MV-4-11 (cell line): ENCODE data around the gene TLE2.
A peak's percentile ranks its signal among the peaks of the same experiment; 100 is the strongest.
"Not testable (repeated sequence)": the region's sequence is repeated elsewhere in the genome, so short reads cannot be mapped to it uniquely, and the experiment has no call there.

Source experiments
- DNase-seq: peaks from one replicate; lab custom pipeline; 2025; lab: John Stamatoyannopoulos, UW

The TLE2 gene

DNA sequence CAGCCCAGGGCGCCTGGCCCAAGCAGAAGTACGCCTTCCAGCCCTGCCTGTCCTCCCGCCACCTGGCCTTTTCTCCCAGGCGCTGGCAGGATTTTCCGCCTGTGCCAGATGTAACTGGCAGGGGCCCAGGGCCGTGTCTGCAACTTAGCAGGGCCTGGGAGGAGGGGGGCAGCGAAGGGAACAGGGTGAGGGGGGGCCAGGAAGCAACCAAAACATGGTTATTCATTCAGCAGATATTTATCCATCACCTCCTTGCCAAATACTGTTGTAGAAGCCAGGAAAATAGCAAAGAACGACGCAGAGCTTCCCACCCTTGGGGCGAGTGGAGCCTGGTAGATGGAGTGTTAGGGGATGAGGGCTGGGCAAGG lies 46.1 kb downstream of the TLE2 start:
- DNase-seq, result no peak

- no peak for DNase-seq
These were observed 46.5 kb downstream of the TLE2 start for GRCh38 chr19:2982561-2982960.

GRCh38 chr19:2981898-2982297 lies 47.2 kb downstream of the TLE2 start:
- DNase-seq, result no peak

DNA sequence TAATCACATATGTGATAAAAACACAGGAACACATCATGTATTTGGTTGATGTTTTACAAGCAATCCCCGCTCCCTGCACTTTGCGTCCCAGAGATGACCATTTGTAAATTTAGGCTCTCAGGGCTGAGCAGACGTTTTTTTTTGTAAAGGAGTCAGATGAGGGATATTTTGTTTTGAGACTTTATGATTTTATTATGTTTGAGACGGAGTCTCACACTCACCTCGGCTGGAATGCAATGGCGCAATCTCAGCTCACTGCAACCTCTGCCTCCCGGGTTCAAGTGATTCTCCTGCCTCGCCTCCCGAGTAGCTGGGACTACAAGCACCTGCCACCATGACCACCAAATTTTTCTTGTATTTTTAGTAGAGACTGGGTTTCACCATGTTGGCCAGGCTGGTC lies 50.3 kb downstream of the TLE2 start:
- no peak for DNase-seq

- DNase-seq, result no peak
These were observed 50.8 kb downstream of the TLE2 start for GRCh38 chr19:2978166-2978767.

- no peak for DNase-seq
These were observed 51.3 kb downstream of the TLE2 start for GRCh38 chr19:2977746-2978138.

DNA sequence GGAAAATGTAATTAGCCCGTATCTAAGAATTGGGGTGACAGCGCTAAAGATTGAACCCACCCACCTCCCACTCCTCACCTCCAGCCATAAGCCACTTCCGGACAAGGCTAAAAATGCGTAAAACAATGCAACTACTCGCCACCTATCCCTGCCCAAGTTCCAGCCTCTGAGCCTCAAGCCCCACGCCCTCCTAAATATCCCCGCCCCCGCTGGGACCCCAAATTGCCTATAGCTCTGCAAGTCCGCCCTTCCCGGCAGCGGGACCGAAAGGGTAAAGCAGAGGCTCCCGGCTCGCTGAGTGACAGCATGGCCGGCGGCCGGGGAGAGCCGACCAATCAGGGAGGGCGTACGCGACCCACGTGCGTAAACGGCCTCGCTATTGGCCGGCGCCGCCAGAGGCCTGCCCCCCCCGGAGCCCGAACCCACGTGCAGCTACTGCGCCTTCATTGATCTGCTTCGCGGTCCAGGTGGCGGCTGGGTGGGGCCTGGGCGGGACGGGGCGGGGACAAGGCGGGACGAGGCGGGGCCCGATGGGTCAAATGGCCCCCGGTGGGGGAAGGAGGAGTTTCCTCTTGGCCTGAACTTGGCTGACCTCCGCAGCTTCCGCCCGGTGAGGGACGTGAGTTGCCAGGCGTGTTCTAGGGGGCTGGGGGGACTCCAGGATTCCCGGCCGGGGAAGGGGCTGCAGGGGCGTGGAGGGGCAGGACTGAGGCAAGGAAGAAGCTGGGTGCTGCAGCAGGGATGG lies 51.9 kb downstream of the TLE2 start, which contains the start of gene TLE6:
TSS of gene TLE6 (plus strand) at position 564 of the 745 bp plus-strand sequence. CDS start 670 bp downstream, outside the sequence.
- peak; percentile 96 for DNase-seq

DNA sequence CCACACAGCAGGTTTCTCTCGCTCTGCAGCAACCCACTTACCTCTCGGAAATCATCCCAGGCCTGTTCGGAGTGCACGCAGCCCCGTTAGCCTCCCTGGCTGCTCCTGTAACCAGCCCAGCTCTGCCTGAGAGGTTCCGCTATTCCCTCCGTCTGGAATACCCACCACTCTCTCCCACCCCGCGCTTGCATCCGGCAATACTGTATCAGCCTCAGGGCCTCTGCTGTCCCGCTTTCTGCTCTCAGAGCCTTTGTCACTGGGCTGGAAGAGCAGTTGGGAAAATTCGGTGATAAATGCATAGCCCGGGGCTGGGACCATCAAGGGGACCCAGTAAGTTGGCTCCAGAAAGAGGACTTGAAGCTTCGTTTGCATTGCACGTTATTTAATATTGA lies 52.5 kb downstream of the TLE2 start:
- DNase-seq, result no peak

DNA sequence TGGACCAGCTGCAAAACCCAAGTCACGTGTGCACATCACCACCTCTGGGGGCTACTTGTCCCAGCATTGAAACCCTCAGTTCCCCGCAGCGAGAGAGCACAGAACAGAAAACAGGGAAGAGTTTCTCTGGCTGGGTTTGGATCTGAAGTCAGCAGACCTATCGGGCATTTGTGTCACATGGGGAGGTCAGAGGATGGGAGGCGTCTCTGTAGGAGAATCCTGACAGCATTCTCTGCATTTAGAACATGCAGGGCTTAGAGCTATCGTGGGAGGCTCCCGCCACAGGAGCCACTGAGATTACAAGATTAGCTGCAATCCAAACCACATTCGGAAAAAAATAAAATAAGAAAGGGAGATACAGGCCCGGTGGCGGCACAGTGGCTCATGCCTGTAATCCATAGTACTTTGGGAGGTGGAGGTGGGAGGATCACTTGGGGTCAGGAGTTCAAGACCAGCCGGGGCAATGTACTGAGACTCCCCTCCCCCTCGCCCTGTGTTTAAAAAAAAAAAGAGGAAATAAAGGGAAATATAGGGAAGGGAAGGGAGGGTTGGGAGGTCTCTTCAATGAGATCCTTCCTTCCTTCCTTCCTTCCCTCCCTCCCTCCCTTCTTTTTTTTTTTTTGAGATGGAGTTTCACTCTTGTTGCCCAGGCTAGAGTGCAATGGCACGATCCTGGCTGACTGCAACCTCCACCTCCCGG lies 54.6 kb downstream of the TLE2 start:
- DNase-seq, result peak; percentile 98

DNA sequence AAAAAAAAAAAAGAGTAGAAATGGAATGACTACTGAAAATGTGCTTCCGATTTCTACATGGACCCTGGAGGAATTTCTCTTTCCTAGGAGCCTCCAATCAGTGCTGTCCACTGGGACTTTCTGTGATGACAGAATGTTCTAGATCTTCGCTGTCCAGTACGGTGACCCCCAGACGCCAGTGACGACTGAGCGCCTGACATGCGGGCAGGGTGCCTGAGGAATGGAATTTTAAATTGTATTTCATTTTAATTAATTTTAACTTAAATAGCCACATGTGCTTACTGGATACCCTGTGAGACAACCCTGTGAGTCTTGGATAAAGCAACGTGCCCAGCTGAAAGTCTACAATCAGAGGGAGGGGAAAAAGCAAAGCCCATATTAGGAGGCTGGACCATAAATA lies 55.9 kb downstream of the TLE2 start:
- no peak for DNase-seq

DNA sequence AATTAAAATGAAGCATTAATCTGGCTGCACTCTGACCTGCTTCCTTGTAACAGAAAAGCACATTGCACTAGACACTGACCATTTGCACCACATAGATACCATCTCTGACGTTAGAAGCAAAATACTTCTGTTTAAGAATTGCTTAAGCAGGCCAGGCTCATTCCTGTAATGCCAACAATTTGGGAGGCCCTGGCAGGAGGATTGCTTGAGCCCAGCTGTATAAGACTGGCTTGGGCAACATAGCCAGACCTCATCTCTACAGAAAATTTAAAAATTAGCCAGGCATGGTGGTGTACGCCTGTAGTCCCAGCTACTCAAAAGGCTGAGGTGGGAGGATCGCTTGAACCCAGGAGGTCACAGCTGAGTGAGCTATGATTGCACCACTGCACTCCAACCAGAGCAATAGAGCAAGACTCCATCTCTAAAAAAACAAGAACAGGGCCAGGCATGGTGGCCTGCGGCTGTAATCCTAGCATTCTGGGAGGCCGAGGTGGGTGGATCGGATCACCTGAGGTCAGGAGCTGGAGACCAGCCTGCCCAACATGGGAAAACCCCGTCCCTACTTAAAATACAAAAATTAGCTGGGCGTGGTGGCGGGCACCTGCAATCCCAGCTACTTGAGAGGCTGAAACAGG lies 58.8 kb downstream of the TLE2 start:
- no peak for DNase-seq

GRCh38 chr19:2969104-2969504 lies 60.0 kb downstream of the TLE2 start:
- no peak for DNase-seq

- DNase-seq, result no peak
These were observed 61.1 kb downstream of the TLE2 start for GRCh38 chr19:2967972-2968371.

DNA sequence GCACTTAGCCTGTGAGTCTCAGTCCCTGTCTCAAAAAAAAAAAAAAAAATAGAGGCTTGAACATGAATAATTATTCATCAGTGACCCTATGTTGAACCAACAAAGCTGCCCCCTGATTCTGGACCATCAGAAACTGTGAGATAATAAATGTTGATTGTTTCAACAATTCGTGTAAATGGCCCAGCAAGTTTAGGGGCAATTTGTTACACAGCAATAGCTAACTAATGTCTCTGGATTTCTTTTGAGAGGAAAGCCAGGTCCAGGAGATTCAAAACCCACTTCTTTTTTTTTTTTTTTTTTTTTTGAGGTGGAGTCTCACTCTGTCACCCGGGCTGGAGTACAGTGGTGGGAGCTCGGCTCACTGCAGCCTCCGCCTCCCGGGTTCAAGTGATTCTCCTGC lies 64.2 kb downstream of the TLE2 start:
- DNase-seq, result no peak

GRCh38 chr19:2963631-2964030 lies 65.4 kb downstream of the TLE2 start:
- not testable (repeated sequence) for DNase-seq

DNA sequence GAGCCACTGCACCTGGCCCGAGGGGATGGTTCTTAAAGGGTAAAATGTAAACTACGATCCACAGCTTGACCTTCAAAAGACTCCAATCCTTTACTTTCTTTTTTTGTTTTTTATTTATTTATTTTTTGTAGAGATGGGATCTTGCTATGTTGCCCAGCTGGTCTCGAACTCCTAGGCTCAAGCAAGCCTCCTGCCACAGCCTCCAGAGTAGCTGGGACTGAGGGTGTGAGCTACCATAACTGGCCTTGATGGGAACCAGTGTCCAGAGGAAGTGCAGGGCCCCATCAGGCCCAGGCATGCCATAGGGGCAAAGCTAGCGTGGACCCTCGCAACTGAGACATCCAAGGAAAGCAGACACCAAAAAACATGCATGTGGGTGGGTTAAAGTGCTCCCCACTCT lies 66.0 kb downstream of the TLE2 start:
- no peak for DNase-seq

GRCh38 chr19:2962018-2962670 lies 66.9 kb downstream of the TLE2 start:
- peak; percentile 72 for DNase-seq

GRCh38 chr19:2960120-2960519 lies 69.0 kb downstream of the TLE2 start:
- no peak for DNase-seq

DNA sequence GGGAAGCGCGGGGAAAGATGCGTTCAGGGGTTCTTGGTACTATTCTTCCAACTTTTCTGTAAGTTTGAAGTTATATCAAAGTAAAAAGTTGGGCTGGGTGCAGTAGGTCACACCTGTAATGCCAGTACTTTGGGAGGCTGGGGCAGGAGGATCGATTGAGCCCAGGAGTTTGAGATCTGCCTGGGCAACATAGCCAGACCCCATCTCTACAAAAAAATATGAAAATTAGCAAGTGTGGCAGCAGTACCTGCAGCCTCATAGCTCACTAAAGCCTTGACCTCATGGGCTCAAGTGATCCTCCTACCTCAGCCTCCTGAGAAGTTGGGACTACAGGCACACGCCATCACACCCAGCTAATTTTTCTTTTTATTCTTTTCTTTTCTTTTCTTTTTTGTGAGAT lies 71.9 kb downstream of the TLE2 start:
- no peak for DNase-seq

- DNase-seq, result no peak
These were observed 76.1 kb downstream of the TLE2 start for GRCh38 chr19:2952953-2953481.

GRCh38 chr19:2950286-2951124 lies 78.6 kb downstream of the TLE2 start:
- peak; percentile 100 for DNase-seq
